Measurements from ENCODE around the gene P2RY1. TPM values are rescaled to one million over a fixed set of nuclear protein-coding genes. Genes with fewer than 3 reads are reported as not detected.

Gene P2RY1
- total RNA-seq, result under 1 TPM; 0.67 to 0.74 TPM

GRCh38 chr3:152834776-152835600, at the start of gene P2RY1:
Gene P2RY1, plus strand, starts transcription at chr3:152835131. Its CDS starts 652 bp downstream, at chr3:152835783.
- intact Hi-C loops (cut with micrococcal nuclease), result loop anchor here (2.0 kb wide), 1 partner anchor 360 kb away; no protein-coding TSS in a partner anchor
- H3K27ac Mint-ChIP-seq, result peak within 1 kb of the TSS; percentile 42
- CTCF ChIA-PET, result interaction anchor here (1.0 to 1.6 kb wide), 5 partner anchors 9 to 998 kb away, joined by 3 to 6 read pairs (median 4); no protein-coding TSS in a partner anchor
- peak within 1 kb of the TSS; percentile 75 for H3K4me3 Mint-ChIP-seq
- no peaks in the 10 kb centered on the region for H3K9me3 Mint-ChIP-seq
- H3K4me1 Mint-ChIP-seq (ENCODE audit: low read depth), result peaks cover 8% of the 10 kb centered on the region
- DNase-seq, result peak; percentile 46
- H3K27me3 Mint-ChIP-seq (ENCODE audit: low read depth), result peaks cover 27% of the 10 kb centered on the region
- no peaks in the 10 kb centered on the region for H3K36me3 Mint-ChIP-seq (ENCODE audit: low read depth)

- Mint-ChIP-seq H3K4me3 (no peak overlapping the region), H3K36me3 (ENCODE audit: low read depth) (no peaks in the 10 kb centered on the region), H3K9me3 (no peaks in the 10 kb centered on the region), H3K27ac (no peak overlapping the region), H3K4me1 (ENCODE audit: low read depth) (no peaks in the 10 kb centered on the region), H3K27me3 (ENCODE audit: low read depth) (peaks cover 4% of the 10 kb centered on the region)
- intact Hi-C loops (cut with micrococcal nuclease), result no loop called here
- CTCF ChIA-PET, result no interaction called here
- DNase-seq, result no peak
These were observed 47.8 kb upstream of the P2RY1 start for GRCh38 chr3:152786977-152787681.

GRCh38 chr3:152790651-152791387, 44.1 kb upstream of the P2RY1 start:
- Mint-ChIP-seq H3K4me3 (no peak overlapping the region), H3K27ac (no peak overlapping the region), H3K36me3 (ENCODE audit: low read depth) (no peaks in the 10 kb centered on the region), H3K9me3 (no peaks in the 10 kb centered on the region), H3K27me3 (ENCODE audit: low read depth) (peaks cover 2% of the 10 kb centered on the region), H3K4me1 (ENCODE audit: low read depth) (no peaks in the 10 kb centered on the region)
- intact Hi-C loops (cut with micrococcal nuclease), result no loop called here
- no peak for DNase-seq
- CTCF ChIA-PET, result no interaction called here

GRCh38 chr3:152793969-152794368, 41.0 kb upstream of the P2RY1 start:
- CTCF ChIA-PET, result no interaction called here
- Mint-ChIP-seq H3K9me3 (no peaks in the 10 kb centered on the region), H3K4me3 (no peak overlapping the region), H3K27me3 (ENCODE audit: low read depth) (peaks cover 2% of the 10 kb centered on the region), H3K36me3 (ENCODE audit: low read depth) (no peaks in the 10 kb centered on the region), H3K4me1 (ENCODE audit: low read depth) (peaks cover 5% of the 10 kb centered on the region), H3K27ac (no peak overlapping the region)
- no peak for DNase-seq
- intact Hi-C loops (cut with micrococcal nuclease), result no loop called here

GRCh38 chr3:152797751-152798432, 37.0 kb upstream of the P2RY1 start:
- Mint-ChIP-seq H3K27ac (no peak overlapping the region), H3K4me1 (ENCODE audit: low read depth) (peaks cover 5% of the 10 kb centered on the region), H3K9me3 (no peaks in the 10 kb centered on the region), H3K4me3 (no peak overlapping the region), H3K27me3 (ENCODE audit: low read depth) (no peaks in the 10 kb centered on the region), H3K36me3 (ENCODE audit: low read depth) (no peaks in the 10 kb centered on the region)
- DNase-seq, result no peak
- intact Hi-C loops (cut with micrococcal nuclease), result no loop called here
- CTCF ChIA-PET, result no interaction called here

- Mint-ChIP-seq H3K4me1 (ENCODE audit: low read depth) (no peaks in the 10 kb centered on the region), H3K36me3 (ENCODE audit: low read depth) (no peaks in the 10 kb centered on the region), H3K27ac (no peak overlapping the region), H3K27me3 (ENCODE audit: low read depth) (no peaks in the 10 kb centered on the region), H3K9me3 (no peaks in the 10 kb centered on the region), H3K4me3 (no peak overlapping the region)
- DNase-seq, result no peak
- CTCF ChIA-PET, result interaction anchor here (0.7 kb wide), 1 partner anchor 198 kb away, joined by 7 read pairs; no protein-coding TSS in a partner anchor
- intact Hi-C loops (cut with micrococcal nuclease), result no loop called here
These were observed 22.8 kb upstream of the P2RY1 start for GRCh38 chr3:152811974-152812760.

- Mint-ChIP-seq H3K27ac (no peak overlapping the region), H3K9me3 (no peaks in the 10 kb centered on the region), H3K36me3 (ENCODE audit: low read depth) (no peaks in the 10 kb centered on the region), H3K4me1 (ENCODE audit: low read depth) (no peaks in the 10 kb centered on the region), H3K4me3 (no peak overlapping the region), H3K27me3 (ENCODE audit: low read depth) (no peaks in the 10 kb centered on the region)
- DNase-seq, result no peak
- intact Hi-C loops (cut with micrococcal nuclease), result no loop called here
- CTCF ChIA-PET, result no interaction called here
These were observed 17.5 kb upstream of the P2RY1 start for GRCh38 chr3:152817400-152817799.

- H3K27ac Mint-ChIP-seq, result no peak overlapping the region
- H3K27me3 Mint-ChIP-seq (ENCODE audit: low read depth), result no peaks in the 10 kb centered on the region
- no peaks in the 10 kb centered on the region for H3K4me1 Mint-ChIP-seq (ENCODE audit: low read depth)
- intact Hi-C loops (cut with micrococcal nuclease), result no loop called here
- DNase-seq, result no peak
- no peak overlapping the region for H3K4me3 Mint-ChIP-seq
- no peaks in the 10 kb centered on the region for H3K9me3 Mint-ChIP-seq
- H3K36me3 Mint-ChIP-seq (ENCODE audit: low read depth), result no peaks in the 10 kb centered on the region
- CTCF ChIA-PET, result no interaction called here
These were observed 16.9 kb upstream of the P2RY1 start for GRCh38 chr3:152818027-152818426.

GRCh38 chr3:152823173-152823572, 11.8 kb upstream of the P2RY1 start:
- no peaks in the 10 kb centered on the region for H3K27me3 Mint-ChIP-seq (ENCODE audit: low read depth)
- no peak for DNase-seq
- CTCF ChIA-PET, result interaction anchor here (1.4 kb wide), 1 partner anchor 12 kb away, joined by 3 read pairs; the partner anchor contains the start of gene P2RY1
- intact Hi-C loops (cut with micrococcal nuclease), result no loop called here
- H3K9me3 Mint-ChIP-seq, result no peaks in the 10 kb centered on the region
- H3K4me1 Mint-ChIP-seq (ENCODE audit: low read depth), result no peaks in the 10 kb centered on the region
- no peak overlapping the region for H3K27ac Mint-ChIP-seq
- H3K36me3 Mint-ChIP-seq (ENCODE audit: low read depth), result no peaks in the 10 kb centered on the region
- no peak overlapping the region for H3K4me3 Mint-ChIP-seq

- Mint-ChIP-seq H3K4me1 (ENCODE audit: low read depth) (no peaks in the 10 kb centered on the region), H3K27me3 (ENCODE audit: low read depth) (no peaks in the 10 kb centered on the region), H3K36me3 (ENCODE audit: low read depth) (no peaks in the 10 kb centered on the region), H3K4me3 (no peak overlapping the region), H3K9me3 (no peaks in the 10 kb centered on the region), H3K27ac (no peak overlapping the region)
- intact Hi-C loops (cut with micrococcal nuclease), result no loop called here
- CTCF ChIA-PET, result interaction anchor here (0.6 kb wide), 1 partner anchor 250 kb away, joined by 3 read pairs; no protein-coding TSS in a partner anchor
- DNase-seq, result no peak
These were observed 11.2 kb upstream of the P2RY1 start for GRCh38 chr3:152823781-152824180.

GRCh38 chr3:152825566-152825965, 9.4 kb upstream of the P2RY1 start:
- H3K36me3 Mint-ChIP-seq (ENCODE audit: low read depth), result no peaks in the 10 kb centered on the region
- CTCF ChIA-PET, result interaction anchor here (0.7 kb wide), 1 partner anchor 1718 kb away, joined by 3 read pairs; no protein-coding TSS in a partner anchor
- no peaks in the 10 kb centered on the region for H3K9me3 Mint-ChIP-seq
- DNase-seq, result no peak
- H3K4me3 Mint-ChIP-seq, result no peak overlapping the region
- intact Hi-C loops (cut with micrococcal nuclease), result no loop called here
- H3K27me3 Mint-ChIP-seq (ENCODE audit: low read depth), result no peaks in the 10 kb centered on the region
- H3K27ac Mint-ChIP-seq, result no peak overlapping the region
- no peaks in the 10 kb centered on the region for H3K4me1 Mint-ChIP-seq (ENCODE audit: low read depth)
